HG03469 (cell line): ENCODE measurements around the gene CPB2.

Experiments used
- ATAC-seq: cut with Tn5 transposase; IDR thresholded peaks from one replicate; pipeline ENCODE4 v1.9.1; 2021; ENCODE audit warnings: mild to moderate bottlenecking, moderate library complexity, moderate number of reproducible peaks; ENCODE audit not compliant: unreplicated experiment

Gene CPB2

DNA sequence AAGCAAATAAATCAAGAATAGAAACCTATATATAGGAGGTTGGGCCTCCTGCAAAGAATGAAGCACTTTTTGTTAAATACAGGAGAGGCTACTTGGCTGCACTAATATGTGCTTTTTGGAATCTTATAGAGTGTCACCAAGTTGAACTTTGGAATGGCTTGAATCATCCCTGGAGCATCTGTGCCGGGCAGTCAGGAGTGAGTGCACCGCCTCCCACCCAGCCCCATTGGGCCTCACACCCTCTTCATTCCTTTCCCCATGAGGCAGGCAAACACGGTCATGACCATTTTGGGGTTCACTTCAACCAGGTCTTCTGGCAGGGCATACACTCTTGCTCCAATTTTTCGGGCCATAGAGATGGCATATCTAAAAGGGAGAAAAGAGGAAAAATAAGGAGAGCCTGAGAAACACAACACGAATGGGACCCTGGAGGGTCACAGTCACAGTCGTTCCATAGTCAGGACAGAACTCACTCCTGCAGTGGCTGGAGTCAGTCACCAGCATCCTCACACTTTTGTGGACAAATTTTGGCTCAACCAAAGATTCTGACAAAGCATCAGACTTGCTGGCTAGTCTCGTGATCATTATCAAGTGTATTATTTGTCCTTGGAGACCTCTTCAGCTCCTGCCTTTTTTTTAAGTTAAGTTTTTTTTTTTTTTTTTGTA lies 22.7 kb upstream of the CPB2 start:
- ATAC-seq, result no peak

DNA sequence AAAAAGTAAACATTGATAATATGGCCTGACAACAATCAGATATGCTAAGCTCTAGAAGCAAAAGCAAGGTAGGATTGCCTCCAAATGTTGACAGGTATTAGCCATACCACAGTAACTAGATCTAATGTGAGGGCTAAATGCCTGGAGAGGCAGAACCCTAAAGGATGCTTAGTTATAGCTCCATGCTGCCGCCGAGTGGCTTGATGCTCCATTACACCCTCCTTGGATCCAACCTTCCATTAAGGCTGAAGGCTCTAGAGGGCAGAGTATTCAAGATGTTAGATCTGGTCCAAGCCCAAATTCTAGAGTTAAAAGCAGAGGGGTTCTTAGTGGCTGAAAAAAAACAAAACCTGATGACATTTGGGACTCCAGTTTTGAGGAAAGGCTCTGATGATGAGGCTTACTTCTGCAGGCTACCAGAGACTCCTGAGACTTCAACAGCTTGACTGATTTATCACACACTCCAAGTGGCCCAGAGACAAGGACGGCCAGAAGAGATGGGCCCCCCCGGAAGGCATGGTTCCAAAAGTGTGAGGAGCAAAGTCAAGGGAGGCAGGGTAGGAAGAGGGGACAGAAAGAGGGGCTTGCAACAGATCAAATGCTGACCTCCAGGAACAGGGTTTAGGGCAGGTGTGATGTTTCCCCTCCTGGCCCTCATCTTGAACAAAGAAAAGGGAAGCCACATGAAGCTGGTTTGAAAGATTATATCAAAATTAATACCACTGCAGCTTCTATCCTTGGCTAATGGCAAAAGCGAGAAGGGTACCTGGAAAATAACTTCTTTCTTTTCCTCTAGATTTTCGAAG lies 21.9 kb upstream of the CPB2 start:
- no peak for ATAC-seq

DNA sequence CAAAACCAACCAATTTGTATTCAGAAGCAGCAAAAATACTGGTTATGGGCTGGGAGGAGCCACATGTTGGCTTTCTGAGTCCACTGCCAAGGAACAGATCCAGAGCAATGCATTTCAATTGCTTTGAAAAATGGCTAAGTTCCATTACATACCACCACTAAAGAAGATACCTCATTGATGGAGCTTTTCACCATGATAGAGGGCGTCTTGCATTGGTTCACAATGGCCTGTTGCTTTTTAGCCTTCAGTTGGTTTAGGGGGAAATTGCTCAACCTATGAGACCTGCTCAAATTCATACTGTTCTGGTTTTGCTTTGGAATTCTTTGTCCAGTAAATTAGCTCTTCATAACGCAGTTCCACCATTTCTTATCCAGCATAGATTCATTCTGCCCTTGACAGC lies 21.2 kb upstream of the CPB2 start:
- ATAC-seq, result no peak

DNA sequence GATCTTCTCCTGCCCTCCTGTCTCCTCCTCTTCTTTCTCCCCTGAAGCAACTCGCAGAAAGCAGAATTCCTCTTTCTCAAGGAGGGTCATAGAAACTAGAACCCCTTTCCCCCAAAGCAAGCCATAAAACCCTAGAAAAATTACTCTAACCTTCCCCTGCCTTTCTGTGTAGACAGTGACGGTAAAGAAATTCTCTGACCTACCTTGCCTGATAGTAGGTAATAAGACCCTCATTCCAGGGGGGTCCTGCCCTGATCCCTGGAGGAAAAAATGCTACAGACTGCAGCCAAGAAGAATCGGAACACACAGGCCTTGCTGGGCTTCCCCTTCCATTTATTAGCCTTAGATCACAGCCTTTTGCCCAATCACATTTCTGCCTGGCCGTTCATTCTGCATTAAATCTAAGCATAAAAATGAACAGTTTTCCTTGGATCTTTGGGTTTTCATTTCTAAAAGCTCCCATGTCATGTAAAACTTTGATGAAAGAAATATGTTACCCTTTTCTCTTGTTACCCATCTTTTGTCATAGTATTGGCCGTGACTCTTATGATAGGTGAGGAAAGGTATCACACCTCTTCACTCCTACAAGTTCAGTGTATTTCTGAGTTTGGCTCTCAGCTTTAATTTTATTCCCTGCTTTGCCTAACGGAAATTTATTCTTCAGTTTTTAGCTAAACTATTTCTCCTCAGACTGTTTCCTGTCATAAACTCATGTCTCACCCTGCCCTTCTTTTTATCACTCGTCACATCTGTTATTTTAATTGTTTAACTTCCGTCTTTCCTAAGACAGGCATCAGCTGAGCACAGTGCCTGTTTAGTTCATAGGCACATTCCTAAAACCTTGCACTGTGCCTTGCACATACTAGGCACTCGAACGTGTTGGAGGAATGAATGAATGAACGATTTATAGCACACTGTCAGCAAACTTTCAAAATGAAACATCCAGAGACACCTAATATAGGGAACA lies 20.4 kb upstream of the CPB2 start:
- no peak for ATAC-seq

DNA sequence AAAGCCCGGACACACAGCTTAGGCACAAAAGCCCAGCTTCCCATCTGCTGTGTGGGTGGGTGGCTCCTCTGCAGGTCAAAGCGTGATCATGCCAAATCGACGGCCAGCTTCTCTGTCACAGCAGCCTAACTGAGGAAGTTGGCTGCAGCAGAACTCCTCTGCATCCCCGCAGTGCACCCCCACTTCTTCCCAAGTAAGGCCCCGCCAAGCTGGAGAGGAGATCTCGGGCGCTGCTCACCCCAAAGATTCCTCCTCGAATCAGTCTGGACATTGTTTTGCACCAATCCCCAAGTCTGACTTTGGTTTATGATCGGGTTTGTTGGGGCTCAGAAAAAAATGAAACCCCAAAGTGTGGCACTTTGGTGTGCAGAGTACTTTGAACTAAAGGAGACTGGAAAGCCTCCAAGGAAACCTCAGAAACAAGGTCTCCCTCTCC lies 19.7 kb upstream of the CPB2 start:
- no peak for ATAC-seq

DNA sequence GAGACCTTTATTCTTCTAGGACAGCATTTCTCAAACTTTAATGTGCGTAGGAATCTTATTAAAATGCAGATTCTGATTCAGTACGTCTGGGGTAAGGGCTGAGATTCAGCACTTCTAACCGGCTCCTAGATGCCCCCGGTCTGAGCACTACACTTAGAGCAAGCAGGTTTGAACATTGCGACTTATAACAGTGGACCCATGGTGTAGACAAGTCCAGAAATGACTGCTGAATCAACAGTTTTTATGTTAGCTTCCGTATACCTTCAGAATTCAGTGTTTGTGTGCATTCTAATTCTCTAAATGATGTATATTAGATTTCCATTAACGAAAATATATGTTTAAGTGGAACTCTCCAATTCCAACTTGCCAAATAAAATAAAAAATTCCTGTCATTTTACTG lies 17.5 kb upstream of the CPB2 start:
- no peak for ATAC-seq

DNA sequence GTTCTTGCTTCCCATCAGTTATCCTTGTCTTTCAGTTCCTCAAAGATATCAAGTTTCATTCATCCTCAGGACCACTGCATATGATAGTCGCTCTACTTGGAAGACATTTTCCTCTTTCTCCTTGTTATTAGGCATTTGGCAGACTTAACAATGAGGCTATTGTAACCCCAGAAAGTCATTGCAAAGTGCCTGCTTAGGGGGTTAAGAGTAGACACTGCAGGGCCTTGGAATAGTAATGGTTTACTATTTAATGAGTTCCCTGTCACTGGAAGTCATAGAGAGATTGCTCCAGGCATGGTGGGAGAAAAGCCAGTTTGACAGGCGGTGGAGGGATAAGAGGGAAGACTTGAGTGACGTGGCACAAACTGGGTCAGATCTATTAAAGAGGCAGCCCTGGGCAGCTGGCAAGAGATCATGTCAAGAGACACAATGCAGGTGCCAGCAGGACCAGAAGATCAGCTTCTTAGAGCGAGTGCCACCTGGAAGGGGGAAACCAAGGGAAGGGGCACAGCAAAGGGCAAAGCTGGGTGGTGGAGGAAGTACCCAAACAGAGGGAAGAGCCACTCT lies 16.8 kb upstream of the CPB2 start:
- no peak for ATAC-seq

DNA sequence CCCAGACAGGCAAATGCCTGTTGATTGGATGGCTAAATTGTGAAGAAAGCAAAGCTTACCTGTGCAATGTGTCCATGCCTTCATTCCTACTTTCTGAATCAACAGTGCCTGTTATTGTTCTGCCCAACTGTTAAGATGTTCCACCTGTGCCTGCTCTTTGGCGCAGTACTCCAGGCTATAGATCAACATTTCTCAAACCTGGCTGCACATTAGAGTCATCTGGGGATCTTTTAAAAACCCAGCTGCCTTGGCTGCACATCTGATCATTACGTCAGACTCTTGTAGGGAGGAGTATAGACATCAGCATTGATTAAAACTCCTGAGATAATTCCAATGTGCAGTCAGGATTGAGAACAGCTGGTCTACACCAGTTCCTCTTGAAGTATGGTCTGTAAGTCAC lies 16.2 kb upstream of the CPB2 start:
- ATAC-seq, result no peak

DNA sequence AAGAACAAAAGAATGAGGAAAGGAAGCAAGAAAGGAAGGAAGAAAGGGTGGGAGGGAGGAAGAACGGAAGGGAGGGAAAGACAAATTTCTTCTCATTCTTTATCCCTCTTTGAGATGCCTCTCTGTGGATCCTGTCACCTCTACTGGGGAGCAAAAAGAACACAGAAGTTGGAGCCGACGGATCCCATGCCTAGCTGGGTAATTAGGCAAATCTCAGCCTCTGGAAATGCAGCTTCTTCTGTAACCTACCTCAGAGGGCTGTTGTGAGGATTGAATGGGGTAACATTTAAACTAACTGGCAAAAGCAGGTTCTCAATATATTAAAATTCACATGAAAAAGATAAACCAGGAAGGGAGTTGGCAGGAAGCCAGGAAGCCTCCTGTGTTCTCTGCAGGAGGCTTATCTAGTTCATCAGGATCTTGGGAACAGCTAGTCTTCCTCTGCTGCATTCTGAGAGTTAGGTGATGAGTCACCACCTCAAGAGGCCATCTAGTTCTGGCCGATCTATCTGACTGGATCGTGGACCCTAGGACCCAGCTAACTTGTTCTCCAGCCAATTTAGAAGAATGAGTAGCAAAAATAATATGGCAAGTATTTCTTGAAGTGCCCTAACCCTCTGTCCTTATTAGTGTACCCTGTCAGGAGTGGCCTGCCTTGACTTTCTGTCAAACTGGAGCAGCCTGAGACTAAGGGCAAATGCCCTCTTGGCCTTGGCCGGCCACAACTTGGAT lies 15.2 kb upstream of the CPB2 start:
- no peak for ATAC-seq

DNA sequence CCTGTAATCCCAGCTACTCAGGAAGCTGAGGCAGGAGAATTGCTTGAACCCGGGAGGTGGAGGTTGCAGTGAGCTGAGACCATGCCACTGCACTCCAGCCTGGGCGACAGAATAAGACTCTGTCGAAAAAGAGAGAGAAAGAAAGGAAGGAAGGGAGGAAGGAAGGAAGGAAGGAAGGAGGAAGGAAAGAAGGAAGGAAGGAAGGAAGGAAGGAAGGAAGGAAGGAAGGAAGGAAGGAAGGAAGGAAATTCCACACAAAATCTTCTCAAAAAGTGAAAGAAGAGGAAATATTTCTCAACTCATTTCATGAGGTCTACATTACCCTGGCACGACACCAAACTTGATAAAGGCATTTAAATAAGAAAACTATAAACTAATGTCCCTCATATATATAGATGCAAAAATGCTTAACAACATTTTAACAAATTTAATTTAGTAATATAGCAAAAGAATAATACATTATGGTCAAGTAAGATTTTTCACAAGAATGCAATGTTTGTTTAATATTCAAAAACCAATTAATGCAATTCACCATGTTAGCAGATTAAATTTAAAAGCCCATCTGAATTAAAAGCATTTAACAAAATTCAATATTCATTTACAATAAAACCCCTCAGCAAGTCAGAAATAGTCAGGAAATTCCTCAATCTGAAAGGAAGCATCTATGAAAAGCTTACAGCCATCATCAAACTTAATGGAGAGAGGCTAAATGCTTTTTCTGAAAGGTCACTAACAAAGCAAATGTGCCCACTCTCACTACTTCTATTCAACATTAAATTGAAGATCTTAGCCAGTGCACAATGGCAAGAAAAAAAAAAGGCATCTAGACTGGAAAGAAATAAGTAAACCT lies 12.0 kb upstream of the CPB2 start:
- ATAC-seq, result no peak

DNA sequence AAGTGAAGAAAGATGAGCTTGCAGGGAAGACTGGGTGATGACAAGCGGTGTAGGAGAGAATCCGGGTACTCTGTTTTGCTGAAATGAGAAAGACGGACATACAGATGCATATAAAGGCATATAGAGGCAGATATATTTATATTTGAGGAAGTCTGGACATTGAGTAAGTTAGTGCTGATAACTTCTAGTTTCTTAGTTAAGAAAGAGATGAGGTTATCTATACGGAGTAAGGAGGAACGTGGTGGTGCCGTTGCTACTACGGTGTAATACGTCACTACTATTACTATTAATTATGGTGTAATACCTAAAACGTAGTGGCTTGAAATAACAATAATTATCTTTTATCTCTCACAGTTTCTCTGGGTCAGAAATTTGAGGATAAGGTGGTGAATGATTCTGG lies 9.8 kb upstream of the CPB2 start:
- ATAC-seq, result no peak

DNA sequence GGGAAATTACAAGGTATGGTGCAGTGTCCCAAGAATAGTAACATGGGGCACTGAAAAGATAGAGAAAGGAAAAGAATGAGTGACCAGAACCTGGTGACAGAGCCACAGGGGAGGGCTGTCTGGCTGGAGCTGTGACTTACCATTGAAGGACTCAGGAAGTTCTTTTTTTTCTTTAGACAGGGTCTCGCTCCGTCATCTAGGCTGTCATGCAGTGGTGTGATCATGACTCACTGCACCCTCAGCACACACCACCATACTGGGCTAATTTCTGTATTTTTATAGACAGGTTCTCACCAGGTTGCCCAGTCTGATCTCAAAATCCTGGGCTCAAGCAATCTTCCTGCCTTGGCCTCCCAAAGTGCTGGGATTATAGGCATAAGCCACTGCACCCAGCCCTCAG lies 8.8 kb upstream of the CPB2 start:
- no peak for ATAC-seq

DNA sequence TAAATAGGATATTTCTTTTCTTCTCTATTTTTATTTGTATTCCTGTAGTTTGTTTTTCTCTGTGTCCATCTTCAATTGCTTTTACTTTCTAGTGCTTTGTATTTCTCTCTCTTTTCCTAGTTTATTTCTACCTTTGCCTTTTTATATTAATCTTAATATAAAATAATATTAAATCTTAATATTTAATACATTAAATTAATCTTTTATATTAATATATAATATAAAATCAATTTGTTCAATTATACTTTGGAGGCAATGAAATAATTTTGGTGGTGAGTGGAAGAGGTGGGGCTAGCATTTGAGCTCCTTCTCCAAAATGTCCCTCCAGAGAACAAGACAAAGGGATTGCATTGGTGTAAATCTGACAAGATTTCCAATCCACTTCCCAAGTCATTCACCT lies 6.3 kb upstream of the CPB2 start:
- ATAC-seq, result no peak

DNA sequence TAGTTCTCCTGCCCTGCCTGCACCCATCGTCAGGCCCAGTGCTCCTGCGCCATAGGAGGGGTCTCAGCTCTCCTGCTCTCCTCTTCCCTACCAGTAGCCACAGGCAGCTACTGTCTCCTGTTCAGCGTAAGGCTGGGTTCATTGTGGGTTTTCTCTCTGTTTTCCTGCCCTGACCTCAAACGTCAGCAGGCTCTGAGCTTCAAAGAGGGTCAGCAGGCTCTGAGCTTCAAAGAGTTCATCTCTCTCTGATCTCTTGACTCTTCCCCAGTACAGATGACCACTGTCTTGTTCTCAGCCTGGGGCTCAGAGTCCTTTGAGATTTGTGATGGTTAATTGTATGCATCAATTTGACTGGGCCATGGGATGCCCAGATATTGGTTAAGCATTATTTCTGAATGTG lies 4.6 kb upstream of the CPB2 start:
- ATAC-seq, result no peak

DNA sequence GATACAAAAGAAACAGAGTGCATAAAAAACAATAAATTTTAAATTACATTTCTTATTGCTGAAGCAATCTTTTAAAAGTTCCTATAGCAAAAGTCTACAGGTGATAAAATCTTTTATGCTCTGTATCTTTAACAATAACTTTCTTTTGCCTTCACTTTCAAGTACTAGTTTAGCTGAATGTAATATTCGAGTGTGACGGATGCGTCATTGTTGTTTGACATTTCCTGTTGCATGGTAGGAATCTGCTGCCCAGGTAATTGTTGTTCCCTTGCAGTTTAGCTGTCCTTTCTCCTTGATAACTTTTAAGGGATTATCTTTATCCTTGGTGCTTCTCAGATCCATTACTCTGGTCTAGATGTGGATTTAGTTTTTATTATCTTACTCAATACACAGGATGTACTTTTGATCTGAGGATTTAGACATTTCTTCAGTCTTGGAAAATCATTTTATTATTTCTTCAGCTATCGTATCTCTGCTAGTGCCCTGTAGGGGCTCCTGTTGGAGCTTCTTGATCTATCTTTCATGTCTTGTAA lies 2.1 kb upstream of the CPB2 start:
- no peak for ATAC-seq

DNA sequence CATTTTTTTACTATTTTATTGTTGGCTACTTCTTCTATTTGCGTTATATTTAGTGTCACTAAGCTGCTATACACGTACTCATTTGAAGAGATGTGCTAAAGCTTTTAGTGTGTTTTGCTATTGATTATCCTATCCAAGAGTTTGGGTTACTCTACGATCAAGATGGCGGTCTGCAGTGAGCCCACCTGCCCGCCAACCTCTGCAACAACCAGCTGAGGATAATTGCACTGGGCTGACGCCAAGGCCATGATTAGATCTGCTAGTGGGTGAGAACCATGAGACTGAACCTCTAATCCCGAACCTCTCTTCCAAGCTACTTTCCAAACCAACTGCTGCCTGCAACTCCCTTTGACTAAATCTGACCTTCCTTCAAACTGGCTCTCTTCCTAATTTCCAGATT lies 1.8 kb downstream of the CPB2 start:
- ATAC-seq, result no peak

DNA sequence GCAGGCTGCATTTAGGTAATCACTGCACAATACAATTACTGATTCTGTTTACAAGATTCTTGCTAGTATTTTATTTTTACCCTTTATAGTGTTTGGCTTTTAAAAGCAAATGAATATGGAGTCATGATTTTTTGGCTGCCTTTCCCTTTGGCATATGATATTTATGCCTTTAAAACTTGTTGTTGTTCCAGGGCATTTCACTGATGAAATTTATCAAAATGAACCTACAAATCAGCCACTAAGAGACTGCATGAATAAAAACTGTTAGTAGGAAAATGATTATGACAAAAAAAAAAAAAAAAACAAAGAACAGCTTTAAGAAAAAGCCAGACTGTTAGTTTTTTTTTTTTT lies 2.6 kb downstream of the CPB2 start:
- ATAC-seq, result no peak

DNA sequence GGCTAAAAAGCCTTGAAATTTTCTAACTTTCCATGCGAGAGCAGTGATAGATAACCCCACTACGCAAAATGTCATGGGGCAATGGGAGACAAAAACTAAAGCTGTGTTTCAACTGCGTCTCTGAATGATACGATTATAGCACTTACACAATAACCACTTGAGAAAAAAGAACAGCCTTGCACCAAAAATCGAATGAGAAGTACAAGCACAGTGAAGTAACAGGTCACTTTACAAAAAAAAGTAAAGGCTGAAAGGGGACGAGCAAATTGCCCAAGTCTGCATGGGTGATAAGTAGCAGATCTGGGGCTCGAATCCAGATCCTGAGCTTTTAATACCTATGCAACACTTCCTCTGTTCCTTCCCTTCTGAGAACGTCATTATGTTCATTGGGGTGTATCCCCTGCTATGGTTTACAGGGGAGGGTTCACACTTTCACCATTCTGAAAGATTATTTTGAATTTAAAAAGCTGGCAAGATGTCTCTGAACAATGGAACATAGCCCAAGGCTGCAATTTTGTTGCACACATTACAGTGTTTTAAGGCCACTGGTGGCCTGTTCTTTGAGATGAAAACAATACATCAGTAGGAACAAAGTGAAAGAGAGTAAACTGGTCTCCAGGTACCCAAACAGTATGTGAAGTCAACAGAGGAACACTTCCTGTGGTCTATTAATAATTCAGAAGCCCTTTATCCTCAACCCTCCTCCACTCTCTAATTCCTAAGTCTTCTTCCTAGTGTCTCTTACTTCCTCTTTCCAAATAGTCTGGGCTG lies 3.2 kb downstream of the CPB2 start:
- ATAC-seq, result no peak

DNA sequence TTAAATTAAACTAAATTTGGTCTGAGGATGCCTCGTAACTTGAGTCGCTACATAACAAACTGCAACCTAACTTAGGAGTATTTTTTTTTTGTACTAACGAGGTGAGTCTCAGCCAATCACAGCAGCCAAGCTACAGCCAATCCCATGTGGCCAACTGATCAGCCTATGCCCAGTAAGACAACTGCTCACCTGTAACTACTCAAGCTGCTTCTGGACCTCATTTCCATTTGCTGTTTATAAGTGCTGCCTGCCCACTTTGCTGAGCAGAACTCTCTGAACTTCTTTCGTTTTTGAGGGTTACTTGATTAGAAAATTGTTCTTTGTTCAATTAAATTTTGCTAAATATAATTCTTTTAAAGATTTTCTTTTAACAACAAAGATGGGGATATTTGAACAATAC lies 3.8 kb downstream of the CPB2 start:
- ATAC-seq, result no peak
